ENCODE results near the gene SORD. TPM values are rescaled to one million over a fixed set of nuclear protein-coding genes. Genes with fewer than 3 reads are reported as not detected.

SORD gene
- total RNA-seq, 1 donor from 2014 or later, result 20.4 TPM

GRCh38 chr15:45091161-45091560 is 68.2 kb downstream of the SORD start:
- no peak overlapping the region for H3K27ac ChIP-seq
- no peak for DNase-seq (ENCODE audit: extremely low spot score in 2 of 2)
- no peaks in the 10 kb centered on the region for H3K9me3 ChIP-seq
- H3K27me3 ChIP-seq, result no peaks in the 10 kb centered on the region
- H3K4me3 ChIP-seq, result no peak overlapping the region
- H3K4me1 ChIP-seq, result no peaks in the 10 kb centered on the region
- intact Hi-C loops (cut with DNase I), result no loop called here
- H3K36me3 ChIP-seq, result no peaks in the 10 kb centered on the region
- TF ChIP-seq CTCF (IDR thresholded peaks at IDR 0.05), result no peak
- TF ChIP-seq POLR2A (IDR thresholded peaks at IDR 0.05), result no peak
- no peak for TF ChIP-seq POLR2AphosphoS5 (IDR thresholded peaks at IDR 0.05; ENCODE audit: insufficient read depth in 1 of 2, low read depth in 1 of 2)

GRCh38 chr15:45091576-45091975 is 68.6 kb downstream of the SORD start:
- H3K9me3 ChIP-seq, result no peaks in the 10 kb centered on the region
- no peak for DNase-seq (ENCODE audit: extremely low spot score in 2 of 2)
- H3K27ac ChIP-seq, result no peak overlapping the region
- no peaks in the 10 kb centered on the region for H3K27me3 ChIP-seq
- no peak for TF ChIP-seq CTCF (IDR thresholded peaks at IDR 0.05)
- TF ChIP-seq POLR2AphosphoS5 (IDR thresholded peaks at IDR 0.05; ENCODE audit: insufficient read depth in 1 of 2, low read depth in 1 of 2), result no peak
- TF ChIP-seq POLR2A (IDR thresholded peaks at IDR 0.05), result no peak
- H3K4me3 ChIP-seq, result no peak overlapping the region
- no peaks in the 10 kb centered on the region for H3K4me1 ChIP-seq
- no peaks in the 10 kb centered on the region for H3K36me3 ChIP-seq
- intact Hi-C loops (cut with DNase I), result no loop called here

GRCh38 chr15:45093013-45093412 is 70.0 kb downstream of the SORD start:
- TF ChIP-seq POLR2A (IDR thresholded peaks at IDR 0.05), result no peak
- no peak for TF ChIP-seq POLR2AphosphoS5 (IDR thresholded peaks at IDR 0.05; ENCODE audit: insufficient read depth in 1 of 2, low read depth in 1 of 2)
- TF ChIP-seq CTCF (IDR thresholded peaks at IDR 0.05), result no peak
- Histone ChIP-seq H3K27me3 (no peaks in the 10 kb centered on the region), H3K4me1 (no peaks in the 10 kb centered on the region), H3K27ac (no peak overlapping the region), H3K9me3 (no peaks in the 10 kb centered on the region), H3K36me3 (no peaks in the 10 kb centered on the region), H3K4me3 (no peak overlapping the region)
- DNase-seq (ENCODE audit: extremely low spot score in 2 of 2), result no peak
- intact Hi-C loops (cut with DNase I), result no loop called here

GRCh38 chr15:45093622-45094357 is 70.8 kb downstream of the SORD start:
- intact Hi-C loops (cut with DNase I), result no loop called here
- TF ChIP-seq POLR2AphosphoS5 (IDR thresholded peaks at IDR 0.05; ENCODE audit: insufficient read depth in 1 of 2, low read depth in 1 of 2), result no peak
- no peak for TF ChIP-seq POLR2A (IDR thresholded peaks at IDR 0.05)
- no peak for TF ChIP-seq CTCF (IDR thresholded peaks at IDR 0.05)
- Histone ChIP-seq H3K27ac (no peak overlapping the region), H3K4me1 (no peaks in the 10 kb centered on the region), H3K9me3 (no peaks in the 10 kb centered on the region), H3K27me3 (no peaks in the 10 kb centered on the region), H3K4me3 (no peak overlapping the region), H3K36me3 (no peaks in the 10 kb centered on the region)
- DNase-seq (ENCODE audit: extremely low spot score in 2 of 2), result no peak

GRCh38 chr15:45094358-45094730 is 71.3 kb downstream of the SORD start:
- intact Hi-C loops (cut with DNase I), result no loop called here

More at GRCh38 chr15:45094358-45094730, 71.3 kb downstream of the SORD start:
- no peaks in the 10 kb centered on the region for H3K36me3 ChIP-seq
- H3K4me3 ChIP-seq, result no peak overlapping the region
- no peaks in the 10 kb centered on the region for H3K4me1 ChIP-seq
- no peak for DNase-seq (ENCODE audit: extremely low spot score in 2 of 2)
- H3K9me3 ChIP-seq, result no peaks in the 10 kb centered on the region
- H3K27ac ChIP-seq, result no peak overlapping the region
- no peaks in the 10 kb centered on the region for H3K27me3 ChIP-seq
- TF ChIP-seq POLR2A (IDR thresholded peaks at IDR 0.05), result no peak
- TF ChIP-seq CTCF (IDR thresholded peaks at IDR 0.05), result no peak
- no peak for TF ChIP-seq POLR2AphosphoS5 (IDR thresholded peaks at IDR 0.05; ENCODE audit: insufficient read depth in 1 of 2, low read depth in 1 of 2)

Measured in vagina (tissue), 2 donors.